SK-N-MC (cell line): Measurements from ENCODE around the gene NINL.
"Not testable (repeated sequence)": the region's sequence is repeated elsewhere in the genome, so short reads cannot be mapped to it uniquely, and the experiment has no call there.

Experiments used
- DNase-seq: peaks from one replicate; pipeline ENCODE4 v3.0.0-alpha.2; 2011; ENCODE audit warnings: low read depth, low spot score
- H3K27ac ChIP-seq: fragments of 200-600 bp; sonication (generic); 2 replicates; pipeline ENCODE4 v1.5.1; 2016; ENCODE audit warnings: mixed run types
- H3K36me3 ChIP-seq: fragments of 200-600 bp; sonication (generic); 2 replicates; pipeline ENCODE4 v1.6.1; 2017; ENCODE audit warnings: antibody characterized with exemption, low read length, mixed read lengths; ENCODE audit not compliant: insufficient read depth
- H3K4me3 ChIP-seq: fragments of 200-600 bp; sonication (generic); 2 replicates; pipeline ENCODE4 v1.5.1; 2016
- H3K9ac ChIP-seq: fragments of 200-600 bp; sonication (generic); 2 replicates; pipeline ENCODE4 v1.8.0; 2017; ENCODE audit warnings: mixed run types, mixed read lengths; ENCODE audit not compliant: insufficient read length
- H3K9me3 ChIP-seq: fragments of 200-600 bp; sonication (generic); 2 replicates; pipeline ENCODE4 v1.6.1; 2017; ENCODE audit warnings: low read depth, mild to moderate bottlenecking, antibody characterized with exemption, low read length, moderate library complexity, mixed read lengths
- EZH2 ChIP-seq: fragments of 200-600 bp; sonication (generic); IDR thresholded peaks from one replicate; pipeline ENCODE4 v1.6.1; 2017; ENCODE audit warnings: antibody characterized with exemption
- FOXP2 ChIP-seq: optimal IDR thresholded peaks from 2 replicates; pipeline ENCODE3; 2011; ENCODE audit warnings: mild to moderate bottlenecking, moderate library complexity; ENCODE audit not compliant: insufficient read depth; ENCODE audit errors: extremely low read length, control extremely low read depth
- POLR2AphosphoS5 ChIP-seq: IDR thresholded peaks from 2 replicates; pipeline ENCODE4 v1.6.1; 2012; ENCODE audit warnings: mild to moderate bottlenecking, low read depth, low read length, borderline replicate concordance

The NINL gene

DNA sequence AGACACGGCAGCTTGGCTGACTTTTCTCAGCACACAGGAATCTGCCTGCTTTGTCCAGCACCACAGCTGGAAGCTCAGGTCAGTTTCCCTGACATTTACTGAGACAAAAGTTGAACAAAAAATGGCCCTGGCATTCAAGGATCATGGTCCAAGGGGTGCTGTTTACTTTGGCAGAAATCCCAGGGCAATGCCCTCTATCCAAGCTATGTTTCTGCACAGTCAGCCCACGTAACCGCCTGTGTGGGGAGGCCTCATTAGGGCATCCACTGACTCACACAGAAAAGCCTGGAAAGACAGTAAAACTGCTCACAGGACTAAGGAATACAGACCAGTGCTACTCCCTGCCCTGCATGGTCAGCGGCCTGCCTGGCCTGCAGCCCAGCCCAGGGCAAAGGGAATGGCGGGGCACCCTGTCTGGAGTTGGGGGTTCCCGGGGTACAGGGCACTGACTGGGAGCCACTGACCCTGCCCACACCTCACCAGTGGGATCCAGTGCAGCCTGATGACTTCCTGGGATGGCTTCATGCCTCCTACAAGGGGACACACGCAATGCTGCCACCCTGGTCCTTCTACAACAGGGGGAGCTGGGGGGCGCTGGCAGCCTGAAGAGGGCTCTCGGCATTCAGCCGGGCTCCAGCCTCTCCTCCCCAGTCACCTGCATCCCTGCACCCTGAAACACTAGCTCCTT is 77.1 kb downstream of the NINL start:
- DNase-seq, result no peak
- Histone ChIP-seq H3K27ac (no peak overlapping the region), H3K36me3 (peaks cover 74% of the 10 kb centered on the region), H3K9ac (no peak overlapping the region), H3K9me3 (no peaks in the 10 kb centered on the region), H3K4me3 (no peak overlapping the region)
- TF ChIP-seq FOXP2, result no peak

DNA sequence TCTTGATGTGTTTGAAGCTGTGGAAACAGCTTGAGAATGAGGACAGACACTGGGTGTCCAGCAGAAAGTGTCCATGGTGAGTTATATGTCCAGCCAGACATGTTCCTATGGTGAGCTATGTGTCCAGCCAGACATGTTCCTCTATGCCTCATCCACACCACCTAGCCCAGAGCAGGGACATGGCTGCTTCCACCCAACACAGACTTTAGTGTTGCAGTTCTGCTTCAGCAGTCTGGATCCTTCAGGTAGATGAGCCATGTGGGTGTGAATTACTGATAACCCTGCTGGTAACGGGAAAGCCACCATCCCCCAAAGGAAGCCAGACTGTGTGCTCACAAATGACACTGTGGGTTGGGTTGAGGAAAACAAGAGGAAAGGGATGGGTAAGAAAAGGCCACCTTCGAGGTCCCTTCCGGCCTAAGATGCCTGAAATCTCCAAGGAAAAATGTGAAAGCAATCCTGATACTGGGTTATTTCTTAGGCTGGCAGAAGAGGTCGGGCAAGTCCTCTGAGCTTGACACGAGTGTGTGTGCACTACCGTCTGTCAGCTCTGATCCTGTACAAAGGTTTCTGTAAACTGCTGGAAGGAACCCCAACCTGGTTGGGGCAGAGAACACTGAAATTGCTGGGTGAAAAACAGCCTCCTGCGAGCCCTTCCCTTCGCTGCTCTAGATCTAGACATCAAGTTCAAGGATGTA is 77.8 kb downstream of the NINL start:
- no peaks in the 10 kb centered on the region for H3K9me3 ChIP-seq
- H3K4me3 ChIP-seq, result no peak overlapping the region
- H3K36me3 ChIP-seq, result peaks cover 67% of the 10 kb centered on the region
- TF ChIP-seq FOXP2, result no peak
- no peak for TF ChIP-seq EZH2
- TF ChIP-seq POLR2AphosphoS5, result no peak
- H3K27ac ChIP-seq, result no peak overlapping the region
- no peak for DNase-seq
- no peak overlapping the region for H3K9ac ChIP-seq

DNA sequence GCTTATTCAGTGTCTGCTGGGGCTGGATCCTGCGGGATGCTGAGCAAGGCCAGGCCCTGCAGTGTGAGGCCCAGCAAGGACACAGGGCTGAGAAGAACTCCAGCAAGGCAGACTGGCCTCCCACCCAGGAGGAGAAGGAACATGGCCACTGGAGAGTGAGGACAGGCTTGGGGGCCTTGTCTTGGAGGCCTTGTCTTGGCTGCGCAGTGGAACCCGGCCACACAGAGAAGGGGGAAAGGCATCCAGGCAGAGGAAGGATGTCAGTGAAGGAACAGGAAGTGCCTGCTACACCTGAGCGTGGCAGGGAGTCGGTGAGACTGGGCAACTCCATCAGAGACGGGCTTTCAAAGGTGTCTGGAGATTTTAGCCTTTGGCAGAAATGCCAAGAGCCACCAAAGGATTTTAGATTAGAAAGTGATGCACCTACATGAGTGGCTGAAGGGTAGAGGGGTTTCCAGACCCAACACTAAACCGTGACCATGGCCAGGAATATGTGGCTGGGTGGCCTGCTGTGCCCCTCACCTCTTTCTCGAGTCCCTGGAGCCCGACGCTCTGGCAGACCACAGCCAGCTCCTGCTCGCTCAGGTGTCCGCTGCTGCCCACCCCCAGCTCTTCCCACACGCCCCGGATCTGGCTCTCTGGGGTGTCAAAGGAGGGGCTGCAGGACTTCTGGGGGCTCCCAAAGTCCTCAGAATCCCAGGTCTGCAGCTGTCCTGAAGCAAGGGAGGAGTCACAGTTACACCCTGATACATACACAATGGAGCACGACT is 80.8 kb downstream of the NINL start:
- TF ChIP-seq EZH2, result no peak
- TF ChIP-seq FOXP2, result no peak
- no peak for TF ChIP-seq POLR2AphosphoS5
- no peak overlapping the region for H3K27ac ChIP-seq
- no peak overlapping the region for H3K4me3 ChIP-seq
- no peaks in the 10 kb centered on the region for H3K9me3 ChIP-seq
- DNase-seq, result no peak
- peaks cover 37% of the 10 kb centered on the region; the same call in 1 of the 2 replicates for H3K36me3 ChIP-seq
- H3K9ac ChIP-seq, result no peak overlapping the region

DNA sequence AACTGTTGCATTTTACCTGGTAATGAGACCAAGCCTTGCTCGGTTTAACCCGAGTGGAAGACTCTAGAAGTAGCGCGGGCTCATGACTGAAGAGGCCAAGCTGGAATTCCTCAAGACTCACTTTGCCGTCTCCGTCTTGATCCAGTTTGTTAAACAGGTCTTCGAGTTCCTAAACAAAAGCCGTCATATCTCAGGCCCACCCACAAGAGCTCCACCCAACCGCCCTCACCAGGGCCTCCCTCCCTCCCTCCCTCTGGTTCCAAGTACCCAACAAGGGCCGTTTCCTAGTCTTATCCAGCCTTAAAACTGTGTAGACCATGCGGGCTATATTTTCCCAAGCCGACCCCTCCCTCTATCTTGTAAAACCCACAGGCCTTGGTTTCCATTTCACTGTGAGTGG is 81.4 kb downstream of the NINL start:
- TF ChIP-seq EZH2 (no peak), POLR2AphosphoS5 (no peak), FOXP2 (no peak)

DNA sequence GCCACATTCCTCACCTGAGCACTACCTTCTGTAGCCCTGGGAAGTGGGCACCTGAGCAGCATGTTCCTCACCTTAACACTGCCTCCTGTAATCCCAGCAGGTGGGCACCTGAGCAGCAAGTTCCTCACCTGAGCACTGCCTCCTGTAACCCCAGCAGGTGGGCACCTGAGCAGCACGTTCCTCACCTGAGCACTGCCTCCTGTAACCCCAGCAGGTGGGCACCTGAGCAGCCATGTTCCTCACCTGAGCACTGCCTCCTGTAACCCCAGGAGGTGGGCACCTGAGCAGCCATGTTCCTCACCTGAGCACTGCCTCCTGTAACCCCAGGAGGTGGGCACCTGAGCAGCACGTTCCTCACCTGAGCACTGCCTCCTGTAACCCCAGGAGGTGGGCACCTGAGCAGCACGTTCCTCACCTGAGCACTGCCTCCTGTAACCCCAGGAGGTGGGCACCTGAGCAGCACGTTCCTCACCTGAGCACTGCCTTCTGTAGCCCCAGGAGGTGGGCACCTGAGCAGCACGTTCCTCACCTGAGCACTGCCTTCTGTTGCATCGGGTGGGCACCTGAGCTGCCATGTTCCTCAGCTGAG is 82.2 kb downstream of the NINL start:
- peaks cover 28% of the 10 kb centered on the region; the same call in 1 of the 2 replicates for H3K36me3 ChIP-seq

More for the DNA sequence above, 81.4 kb downstream of the NINL start:
- no peak overlapping the region for H3K4me3 ChIP-seq
- H3K36me3 ChIP-seq, result peaks cover 31% of the 10 kb centered on the region; the same call in 1 of the 2 replicates
- H3K9ac ChIP-seq, result no peak overlapping the region
- H3K27ac ChIP-seq, result no peak overlapping the region
- DNase-seq, result no peak
- H3K9me3 ChIP-seq, result no peaks in the 10 kb centered on the region

DNA sequence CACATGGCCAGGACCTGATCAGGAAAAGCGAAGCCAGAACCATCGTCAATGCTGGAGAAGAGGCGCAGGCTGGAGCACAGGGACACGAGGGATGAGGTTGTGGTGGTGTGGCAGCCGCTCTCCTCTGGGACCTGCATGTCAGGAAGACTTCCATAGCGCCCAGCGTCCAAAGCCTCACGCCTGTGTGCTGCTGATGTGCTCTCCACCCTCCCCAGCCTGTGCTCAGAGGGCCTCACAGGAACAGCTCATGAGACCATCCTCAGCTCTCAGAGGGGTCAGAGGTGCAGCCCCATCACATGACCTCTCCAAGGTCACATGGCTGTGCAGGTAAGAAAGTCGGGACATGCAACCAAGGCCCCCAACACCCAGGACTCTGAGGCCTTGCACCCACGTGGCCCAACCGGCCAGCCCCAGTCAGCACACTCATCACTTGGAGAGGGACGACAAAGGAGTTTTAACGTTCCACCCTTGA is 84.4 kb downstream of the NINL start:
- TF ChIP-seq POLR2AphosphoS5 (no peak), EZH2 (no peak), FOXP2 (no peak)
- Histone ChIP-seq H3K36me3 (peaks cover 16% of the 10 kb centered on the region; the same call in 1 of the 2 replicates), H3K27ac (no peak overlapping the region), H3K4me3 (no peak overlapping the region), H3K9ac (no peak overlapping the region), H3K9me3 (no peaks in the 10 kb centered on the region)
- no peak for DNase-seq

More for the DNA sequence above, 82.2 kb downstream of the NINL start:
- DNase-seq, H3K9me3 ChIP-seq, H3K9ac ChIP-seq, H3K4me3 ChIP-seq, H3K27ac ChIP-seq: not testable (repeated sequence)

DNA sequence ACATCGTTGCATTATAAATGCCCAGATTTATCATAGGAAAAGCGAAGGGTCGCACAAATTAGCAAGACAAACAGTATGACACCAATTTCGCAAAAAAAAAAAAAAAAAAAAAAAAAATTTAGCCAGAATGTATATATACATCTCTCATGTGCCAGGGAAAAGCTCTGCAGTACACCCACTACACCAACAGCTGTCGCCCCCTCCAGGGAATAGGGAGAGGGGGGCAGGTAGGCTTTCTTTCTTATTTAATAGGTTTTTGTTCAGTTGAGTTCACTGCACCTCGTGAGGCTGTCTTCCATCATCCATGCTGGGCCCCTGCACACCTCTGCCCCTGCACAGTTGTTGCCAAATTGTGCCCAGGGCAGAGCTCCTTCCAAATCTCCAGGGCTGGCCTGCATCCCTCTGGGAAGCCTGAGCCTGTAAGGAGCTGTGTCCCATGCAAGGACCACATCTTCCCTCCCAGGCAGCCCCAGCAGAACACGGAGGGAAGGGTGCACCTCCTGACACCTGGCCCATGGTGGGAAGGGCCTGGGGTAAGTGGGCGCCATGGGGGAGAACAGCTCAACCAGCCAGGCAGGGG is 85.4 kb downstream of the NINL start:
- TF ChIP-seq EZH2, result no peak
- TF ChIP-seq POLR2AphosphoS5, result no peak
- no peak for TF ChIP-seq FOXP2
- H3K9me3 ChIP-seq, result no peaks in the 10 kb centered on the region
- H3K36me3 ChIP-seq, result peaks cover 10% of the 10 kb centered on the region; the same call in 1 of the 2 replicates
- no peak for DNase-seq
- H3K4me3 ChIP-seq, result no peak overlapping the region
- no peak overlapping the region for H3K9ac ChIP-seq
- no peak overlapping the region for H3K27ac ChIP-seq

DNA sequence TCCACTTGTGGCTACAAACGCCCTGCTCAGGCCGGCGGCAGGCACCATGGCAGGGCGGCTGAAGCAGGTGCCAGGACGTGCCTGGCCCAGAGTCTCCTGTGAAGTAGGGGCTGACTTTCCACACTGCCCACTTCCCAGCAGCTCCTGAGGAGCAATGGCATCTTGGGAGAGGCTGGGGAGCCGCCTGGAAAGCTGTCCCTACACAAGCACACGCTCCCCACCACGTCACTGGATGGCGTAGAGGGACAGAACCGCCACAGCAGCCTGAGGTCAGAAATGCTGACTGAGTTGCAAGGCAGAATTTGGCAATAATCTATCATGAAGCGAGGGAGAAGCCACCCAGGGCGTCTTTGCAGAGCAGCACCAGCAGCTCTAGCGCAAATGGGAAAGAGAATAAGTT is 86.3 kb downstream of the NINL start:
- no peak for DNase-seq
- Histone ChIP-seq H3K9ac (no peak overlapping the region), H3K4me3 (no peak overlapping the region), H3K27ac (no peak overlapping the region), H3K9me3 (no peaks in the 10 kb centered on the region), H3K36me3 (peaks cover 5% of the 10 kb centered on the region; the same call in 1 of the 2 replicates)
- TF ChIP-seq POLR2AphosphoS5 (no peak), EZH2 (no peak), FOXP2 (no peak)
